ENCODE results near the gene ROPN1B.
"Not testable (repeated sequence)": the region's sequence is repeated elsewhere in the genome, so short reads cannot be mapped to it uniquely, and the experiment has no call there.

- not testable (repeated sequence) for TF ChIP-seq CTCF (IDR thresholded peaks at IDR 0.05; ENCODE audit: insufficient read depth, low read length); POLR2AphosphoS5 (IDR thresholded peaks at IDR 0.05; ENCODE audit: low read depth); REST (IDR thresholded peaks at IDR 0.05; ENCODE audit: insufficient replicate concordance, low read depth); GABPA (IDR thresholded peaks at IDR 0.05; ENCODE audit: low read depth); SPI1 (IDR thresholded peaks at IDR 0.05; ENCODE audit: borderline replicate concordance, low read depth)
Measured at GRCh38 chr3:125931355-125931880, 37.6 kb upstream of the ROPN1B start.
